Ureter (tissue), 1 donor: ENCODE measurements around the gene SUSD4. TPM values are rescaled to one million over a fixed set of nuclear protein-coding genes. Genes with fewer than 3 reads are reported as not detected.
A peak's percentile ranks its signal among the peaks of the same experiment; 100 is the strongest.

Experiments
- DNase-seq: peaks from one replicate; pipeline ENCODE4 v3.0.0-alpha.2; 2020; ENCODE audit warnings: low spot score
- total RNA-seq: library from RNA; stranded (reverse); gene quantifications from one replicate; pipeline ENCODE4 v1.2.4, GENCODE V29; 2023
- donor health status: DM: yes; HTN: yes; CAD: no.

The SUSD4 gene
- total RNA-seq, 1 donor from 2014 or later = 21.9 TPM

DNA sequence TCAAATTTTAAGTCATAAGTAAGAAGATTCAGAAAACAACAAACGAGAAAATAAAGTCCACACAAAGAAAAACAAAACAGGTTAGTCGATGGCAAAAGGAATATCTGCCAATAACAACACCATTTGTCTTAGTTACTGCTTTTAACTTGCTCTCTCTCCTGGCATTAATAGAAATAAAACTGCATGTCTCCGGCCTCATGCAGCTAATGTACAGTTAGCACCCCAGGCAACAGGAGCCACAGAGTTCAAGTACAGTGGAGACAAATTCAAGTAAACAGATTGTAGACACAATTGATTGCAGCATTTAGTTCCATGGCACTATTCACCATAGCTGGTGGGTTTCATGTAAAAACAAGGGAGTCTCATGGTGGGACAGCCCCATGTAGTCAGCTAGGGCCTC is 33.5 kb downstream of the SUSD4 start:
- no peak for DNase-seq

DNA sequence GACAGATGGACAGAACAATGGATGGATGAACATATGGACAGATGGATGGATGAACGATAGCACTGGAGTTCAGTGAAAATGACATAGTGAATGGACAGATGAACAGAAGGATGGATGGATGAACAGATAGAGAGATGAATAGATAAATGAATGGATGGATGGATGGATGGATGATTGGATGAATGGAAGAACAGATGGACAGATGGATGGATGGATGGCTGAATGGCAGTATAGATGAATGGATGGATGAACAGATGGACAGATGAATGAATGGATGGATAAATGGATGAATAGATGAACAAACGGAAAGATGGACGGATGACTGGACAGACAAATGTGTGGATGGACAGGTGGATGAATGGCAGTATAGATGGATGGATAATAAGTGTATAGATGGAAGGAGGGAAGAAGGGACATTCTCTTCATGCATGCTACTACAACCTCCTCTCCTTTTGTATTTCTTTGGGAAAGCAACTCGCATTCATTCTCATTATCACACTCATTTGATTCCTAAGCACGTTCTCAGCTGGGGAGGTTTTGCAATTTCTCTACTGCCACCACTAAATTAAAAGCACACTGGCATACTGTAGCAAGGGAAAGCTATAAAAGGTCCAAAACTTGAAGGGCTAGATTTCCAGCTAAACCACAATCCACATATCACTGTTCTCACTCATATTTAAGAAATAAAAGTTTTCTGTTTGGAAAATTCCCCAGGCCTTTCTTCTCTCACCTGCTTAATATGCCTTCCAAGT is 34.1 kb downstream of the SUSD4 start:
- DNase-seq = no peak

DNA sequence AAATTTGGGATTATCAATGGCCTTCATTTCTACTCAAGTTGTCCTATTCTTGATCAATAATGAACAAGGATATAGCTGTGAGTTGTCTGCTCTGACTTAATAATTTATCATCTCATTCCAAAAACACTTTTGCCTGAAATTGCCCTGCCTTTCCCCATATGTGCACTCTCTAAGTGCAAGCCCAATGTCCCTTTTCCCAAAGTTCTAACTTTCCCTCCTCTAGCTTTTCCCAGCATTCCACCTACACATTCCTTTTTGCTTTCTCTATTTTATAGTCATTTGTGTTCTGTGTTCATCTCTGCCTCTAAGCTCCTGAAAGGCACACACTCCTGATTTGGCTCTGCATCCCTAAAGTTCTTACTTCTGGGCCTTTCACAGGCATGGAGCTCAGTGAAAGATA is 34.7 kb downstream of the SUSD4 start:
- DNase-seq = no peak

DNA sequence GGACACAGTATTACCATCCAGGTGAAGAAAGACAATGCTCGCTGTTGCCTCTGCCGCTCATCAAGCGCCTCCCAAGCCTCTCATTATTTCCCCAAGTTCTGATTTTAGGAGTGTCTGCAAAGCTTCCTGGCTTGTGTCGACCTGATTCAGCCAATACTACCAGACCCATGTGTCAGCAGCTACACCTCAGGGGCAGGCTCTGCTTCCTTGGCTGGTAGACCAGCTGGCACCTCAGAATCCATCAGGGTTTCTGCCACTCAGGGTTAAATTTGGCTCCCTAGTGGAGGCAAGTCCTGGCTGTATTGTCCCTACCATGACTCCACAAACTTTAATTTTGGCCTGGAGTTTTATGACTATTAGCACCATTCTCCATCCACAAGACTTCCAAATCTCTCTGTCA is 35.4 kb downstream of the SUSD4 start:
- DNase-seq = no peak

DNA sequence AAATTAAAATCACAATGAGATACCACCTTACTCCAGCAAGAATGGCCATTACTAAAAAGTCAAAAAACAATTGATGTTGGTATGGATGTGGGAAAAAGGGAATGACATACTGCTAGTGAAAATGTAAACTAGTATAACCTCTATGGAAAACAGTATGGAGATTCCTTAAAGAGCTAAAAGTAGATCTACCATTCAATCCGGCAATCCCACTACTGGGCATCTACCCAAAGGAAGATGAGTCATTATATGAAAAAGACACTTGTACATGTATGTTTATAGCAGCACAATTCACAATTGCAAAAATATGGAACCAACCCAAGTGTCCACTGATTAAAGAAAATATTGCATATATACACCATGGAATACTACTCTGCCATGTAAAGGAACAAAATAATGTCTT is 37.2 kb downstream of the SUSD4 start:
- no peak for DNase-seq

DNA sequence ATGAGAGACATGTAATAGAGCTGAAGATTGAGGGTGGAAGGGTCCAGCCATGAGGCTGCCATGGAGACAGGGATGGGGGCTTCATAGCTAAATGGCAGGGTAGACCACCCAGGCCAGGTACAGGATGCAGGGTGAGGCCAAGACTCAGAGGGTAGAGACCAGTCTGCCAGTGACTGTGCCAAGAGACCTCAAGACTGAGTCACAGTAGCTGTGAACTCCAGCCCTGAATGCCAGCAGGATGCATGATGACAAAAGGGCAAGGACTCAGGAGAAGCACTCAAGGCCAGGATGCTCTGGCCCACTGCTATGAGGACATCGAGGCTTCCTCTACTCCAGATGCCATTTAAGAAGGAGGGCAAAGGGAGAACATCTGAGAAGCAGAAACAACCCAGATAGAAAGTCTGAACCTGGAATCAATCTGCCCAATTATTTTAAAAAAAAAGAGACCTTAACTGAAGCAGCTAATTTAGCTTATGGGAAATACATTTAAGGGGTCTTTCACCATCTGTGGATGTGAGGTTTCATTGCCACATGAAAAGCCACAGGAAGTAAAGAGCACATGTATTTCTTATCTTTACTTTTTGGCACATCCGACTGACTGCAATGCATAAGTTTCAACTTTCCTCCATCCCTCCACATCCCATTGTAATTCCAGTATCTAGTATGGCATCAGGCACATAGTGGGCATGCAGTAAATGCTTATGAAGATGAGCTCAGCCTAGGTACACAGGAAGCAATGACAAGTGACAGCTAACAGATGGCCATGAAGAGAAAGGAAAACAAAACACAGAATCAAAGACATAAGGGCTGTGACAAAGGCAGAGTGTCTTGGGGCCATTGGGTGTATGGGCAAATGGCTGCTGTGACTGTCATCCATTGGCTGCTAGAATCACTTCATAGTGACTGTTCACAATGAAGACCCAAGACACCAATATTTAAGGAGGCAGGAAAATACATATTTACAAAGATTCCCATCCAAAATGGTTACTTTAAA is 40.2 kb downstream of the SUSD4 start:
- DNase-seq = no peak

DNA sequence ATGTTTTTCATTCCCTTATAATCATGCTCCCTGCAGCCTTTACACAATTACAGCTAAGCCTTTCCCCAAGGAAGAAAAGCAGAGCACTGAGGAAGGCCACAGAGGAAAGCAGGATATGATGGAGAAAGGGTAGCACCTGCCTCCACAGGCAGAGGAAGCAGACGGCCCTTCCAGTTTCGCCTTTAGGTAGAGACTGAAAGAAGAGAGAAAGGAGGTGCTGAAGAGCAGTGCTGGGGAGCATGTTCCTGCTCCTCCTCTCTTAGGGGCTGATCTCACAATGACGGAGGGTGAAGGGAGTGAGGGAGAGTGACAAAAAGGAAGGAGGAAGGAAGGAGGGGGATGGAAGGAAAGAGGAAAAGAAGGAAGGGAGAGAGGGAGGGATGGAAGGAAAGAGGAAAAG is 41.1 kb downstream of the SUSD4 start:
- no peak for DNase-seq

DNA sequence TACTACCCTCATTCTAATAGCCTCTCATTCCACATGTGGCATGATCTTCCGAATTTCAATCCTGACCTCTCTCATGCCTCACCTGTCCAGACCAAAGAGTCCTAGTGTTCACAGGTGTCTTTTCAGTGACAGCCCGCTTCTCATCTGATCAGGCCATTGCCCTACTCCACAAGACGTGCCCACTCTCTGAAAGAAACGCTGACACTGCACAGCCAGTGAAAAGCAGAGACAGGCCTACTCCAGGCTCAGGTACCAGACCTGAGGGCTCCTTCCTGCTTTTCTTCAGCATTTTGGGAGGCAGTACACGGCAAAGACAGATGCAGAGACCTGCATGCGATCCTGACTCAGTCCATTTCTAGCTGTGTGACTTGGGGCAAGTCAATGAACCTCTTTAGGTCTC is 43.0 kb downstream of the SUSD4 start:
- no peak for DNase-seq

DNA sequence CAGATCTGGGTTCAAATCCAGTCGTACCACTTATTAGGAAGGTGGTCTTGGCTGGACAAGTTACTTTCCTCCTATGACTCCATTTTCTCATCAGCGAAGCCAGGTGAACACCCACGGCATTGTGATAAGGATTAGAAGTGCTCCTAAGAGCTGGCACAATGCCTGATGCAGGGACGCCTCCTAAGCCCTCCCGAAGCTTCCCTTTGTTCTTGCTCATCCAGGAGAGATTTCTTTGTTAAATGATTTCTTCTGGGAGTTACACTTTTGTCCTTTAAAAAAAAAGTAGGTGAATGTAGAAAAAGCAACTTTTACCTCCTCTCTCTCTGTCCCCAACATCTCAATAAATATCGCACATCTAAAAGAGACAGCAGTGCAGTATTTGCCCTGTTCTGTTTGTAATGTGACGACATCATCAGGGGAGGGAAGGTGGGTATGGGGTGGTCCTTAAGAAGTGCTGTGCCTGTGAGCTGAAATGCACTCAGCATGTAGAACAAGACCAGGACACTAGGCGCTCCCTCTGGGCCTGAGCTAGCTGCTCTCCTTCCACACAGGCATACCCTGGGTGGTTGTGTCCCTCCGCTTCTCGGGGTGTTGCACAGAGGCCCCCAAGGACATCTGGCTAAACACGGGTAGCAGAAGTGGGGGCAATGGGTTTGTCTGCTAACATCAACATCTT is 43.9 kb downstream of the SUSD4 start:
- DNase-seq = no peak

DNA sequence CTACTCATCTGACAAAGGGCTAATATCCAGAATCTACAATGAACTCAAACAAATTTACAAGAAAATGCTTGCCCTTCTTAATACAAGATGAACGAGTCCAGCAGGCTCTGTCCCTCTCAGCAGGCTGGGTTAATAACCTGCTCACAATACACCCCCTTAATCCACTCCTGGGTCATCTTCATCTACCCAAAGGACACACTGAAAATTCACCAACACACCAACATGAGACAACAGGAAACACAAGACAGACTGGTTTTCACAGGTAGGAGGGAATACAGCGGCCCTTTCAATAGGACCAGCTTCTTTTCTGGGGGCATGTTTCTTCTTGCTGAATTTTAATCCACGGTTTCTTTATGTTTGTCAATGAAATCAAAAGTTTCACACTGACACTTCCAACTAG is 44.6 kb downstream of the SUSD4 start:
- DNase-seq = peak; percentile 55

DNA sequence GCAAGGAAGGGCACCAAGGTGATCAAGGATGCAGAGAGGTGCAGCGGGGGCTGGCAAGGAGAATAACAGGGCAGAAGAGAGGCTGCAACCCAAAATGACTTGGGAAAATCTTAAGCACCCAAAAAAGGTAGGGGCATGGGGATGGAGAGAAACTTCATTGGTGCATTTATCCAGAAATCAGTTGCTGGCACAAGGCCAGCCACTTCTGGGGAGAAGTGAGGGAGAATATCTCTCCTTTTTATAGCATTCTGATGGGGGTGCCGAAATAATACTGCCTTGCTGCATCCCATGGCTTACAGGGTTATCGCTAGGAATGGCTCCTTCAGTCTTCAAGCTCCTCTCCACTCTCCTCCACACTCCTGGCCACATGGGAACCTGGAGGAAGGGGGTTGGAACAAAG is 47.9 kb downstream of the SUSD4 start:
- no peak for DNase-seq

DNA sequence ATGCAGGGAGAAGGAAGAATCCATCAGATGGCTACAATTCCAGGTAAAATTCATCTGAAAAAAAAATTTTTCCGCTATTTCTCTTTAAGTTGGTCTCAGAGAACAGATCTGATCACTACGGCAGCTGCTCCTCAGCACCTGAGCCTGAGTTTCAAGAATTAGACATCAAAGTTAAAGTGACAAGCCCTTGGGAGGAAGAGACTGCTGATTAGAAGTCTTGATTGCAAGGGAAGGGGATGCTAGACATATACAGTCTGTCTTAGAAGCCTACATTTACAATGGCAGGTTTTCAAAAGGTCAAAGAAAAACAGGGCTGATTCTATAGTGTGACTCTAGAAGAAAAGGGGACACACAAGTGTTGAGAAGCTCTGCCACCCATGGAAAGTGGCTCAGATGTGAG is 48.3 kb downstream of the SUSD4 start:
- DNase-seq = no peak

DNA sequence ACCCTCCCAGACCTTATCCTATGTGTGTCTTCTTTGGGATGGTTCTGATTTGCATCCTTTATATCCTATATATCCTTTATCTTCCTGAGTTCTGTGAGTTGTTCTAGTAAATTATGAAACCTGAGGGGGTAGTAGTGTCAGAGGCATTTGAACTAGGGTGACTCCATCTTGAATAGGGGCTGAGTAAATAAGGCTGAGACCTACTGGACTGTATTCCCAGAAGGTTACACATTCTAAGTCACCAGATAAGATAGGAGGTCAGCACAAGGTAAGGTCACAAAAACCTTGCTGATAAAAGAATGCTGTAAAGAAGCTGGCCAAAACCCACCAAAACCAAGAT is 50.6 kb downstream of the SUSD4 start:
- DNase-seq = no peak

DNA sequence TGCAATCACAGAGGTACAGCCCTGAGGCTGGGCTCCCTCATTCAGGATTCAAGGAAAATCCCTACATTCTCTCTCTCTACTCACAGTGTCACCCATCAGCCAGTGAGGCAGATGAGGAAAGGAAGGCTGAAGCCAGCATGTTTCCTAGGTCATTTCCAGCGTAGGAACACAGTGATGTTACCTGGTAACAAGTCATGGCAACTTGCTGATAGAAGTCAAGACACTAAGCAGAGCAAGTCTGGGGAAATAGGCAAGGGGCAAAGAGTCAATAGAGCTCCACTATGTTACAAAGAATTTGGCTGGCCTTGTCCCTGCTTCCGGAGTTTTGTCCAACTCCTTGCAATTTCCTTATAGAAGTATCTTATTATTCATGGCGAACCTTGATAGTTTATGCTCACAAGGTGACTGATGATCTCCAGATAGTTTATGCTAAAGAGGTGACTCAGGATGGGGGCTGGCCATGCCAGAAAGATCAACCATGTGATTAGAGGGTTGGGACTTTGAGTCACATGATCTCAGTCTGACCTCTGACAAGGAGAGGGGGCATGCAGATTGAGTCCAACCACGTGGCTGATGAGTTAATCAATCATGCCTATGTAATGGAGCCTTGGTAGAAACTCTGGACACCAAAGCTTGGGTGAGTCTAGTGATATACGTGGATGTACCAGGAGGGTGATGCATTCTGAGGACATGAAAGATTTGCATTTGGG is 51.1 kb downstream of the SUSD4 start:
- no peak for DNase-seq

DNA sequence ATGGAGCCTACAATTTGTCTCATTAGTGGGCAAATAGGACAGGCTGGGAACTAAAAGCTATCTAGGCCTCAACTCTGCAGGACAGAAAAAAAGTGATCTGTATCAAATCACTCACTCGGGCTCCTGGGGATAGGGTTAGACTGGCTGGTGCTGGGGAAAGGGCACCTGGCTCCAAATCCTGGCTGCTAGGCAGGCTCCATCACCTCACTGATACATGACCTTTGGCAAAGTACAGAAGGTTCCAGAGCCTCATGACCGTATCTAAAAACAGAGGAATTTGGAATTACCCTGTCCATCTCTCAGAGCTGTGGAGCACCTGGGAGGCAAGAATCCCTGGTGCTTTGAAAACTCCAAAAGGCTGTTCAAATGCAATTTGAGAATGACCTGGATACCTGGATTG is 51.7 kb downstream of the SUSD4 start:
- no peak for DNase-seq

DNA sequence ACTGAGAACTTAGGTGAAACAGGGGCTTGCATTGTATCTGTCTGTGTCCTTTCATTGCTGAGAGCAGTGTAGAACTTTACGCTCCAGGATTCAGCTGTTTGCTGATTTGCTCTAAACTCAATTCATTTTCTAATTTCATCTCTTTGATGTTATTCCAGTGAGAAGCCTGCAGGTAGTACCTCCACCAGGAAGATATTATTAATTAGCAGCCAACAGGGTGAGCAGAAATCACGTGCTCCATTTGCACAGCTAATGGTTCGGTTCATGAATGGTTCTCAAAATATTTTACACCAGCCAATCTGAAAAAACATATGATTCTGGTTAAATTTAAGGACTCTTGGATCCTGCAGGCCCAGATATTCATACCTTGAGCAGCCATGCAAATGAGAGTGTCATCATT is 52.1 kb downstream of the SUSD4 start:
- no peak for DNase-seq

DNA sequence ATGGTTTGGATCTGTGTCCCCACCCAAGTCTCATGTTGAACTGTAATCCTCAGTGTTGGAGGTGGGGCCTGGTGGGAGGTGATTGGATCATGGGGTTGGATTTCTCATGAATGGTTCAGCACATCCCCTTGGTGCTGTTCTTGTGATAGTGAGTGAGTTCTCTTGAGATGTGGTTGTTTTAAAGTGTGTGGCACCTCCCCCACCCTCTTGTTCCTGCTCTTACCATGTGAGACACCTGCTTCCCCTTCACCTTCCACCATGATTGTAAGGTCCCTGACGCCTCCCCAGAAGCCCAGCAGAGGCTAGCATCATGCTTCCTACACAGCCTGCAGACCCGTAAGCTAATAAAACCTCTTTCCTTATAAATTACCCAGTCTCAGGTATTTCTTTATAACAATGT is 55.8 kb downstream of the SUSD4 start:
- DNase-seq = no peak

DNA sequence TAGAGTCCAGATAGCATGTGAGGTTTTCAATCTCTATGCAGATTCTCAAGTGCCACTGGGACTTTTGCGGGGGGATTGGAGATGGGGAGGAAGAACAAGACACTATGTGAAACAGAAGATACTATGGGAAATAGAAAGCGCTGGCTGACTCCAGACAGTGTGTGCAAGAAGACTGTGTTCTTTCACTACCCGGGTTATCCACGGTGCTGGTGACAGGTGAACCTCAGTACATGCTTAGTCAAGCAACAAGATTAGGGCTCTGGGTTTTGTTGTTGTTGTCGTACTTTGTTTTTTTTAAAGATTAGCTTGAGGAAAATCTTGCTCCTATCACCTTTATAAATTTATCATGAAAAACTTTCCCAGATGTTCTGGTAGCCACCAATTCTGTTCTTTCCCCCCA is 56.4 kb downstream of the SUSD4 start:
- DNase-seq = no peak

DNA sequence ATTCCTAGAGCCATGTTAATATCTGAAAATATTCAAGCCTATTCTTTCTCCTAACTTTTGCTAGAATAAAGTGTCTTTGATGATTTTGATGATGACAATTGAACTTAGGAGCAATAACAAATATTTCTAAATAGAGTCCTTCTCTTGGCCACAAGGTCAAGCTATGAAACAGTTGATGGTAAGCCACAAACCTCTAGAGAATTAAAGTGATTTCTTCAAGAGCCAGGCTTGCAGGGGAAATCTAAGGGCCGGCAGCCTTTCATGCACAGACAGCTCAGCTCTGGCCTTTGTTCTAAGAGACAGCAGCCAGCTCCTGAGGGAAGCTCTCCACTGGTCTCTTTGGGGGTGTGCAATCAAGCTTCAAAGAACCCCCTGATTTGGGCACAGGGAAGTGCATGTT is 59.0 kb downstream of the SUSD4 start:
- no peak for DNase-seq

DNA sequence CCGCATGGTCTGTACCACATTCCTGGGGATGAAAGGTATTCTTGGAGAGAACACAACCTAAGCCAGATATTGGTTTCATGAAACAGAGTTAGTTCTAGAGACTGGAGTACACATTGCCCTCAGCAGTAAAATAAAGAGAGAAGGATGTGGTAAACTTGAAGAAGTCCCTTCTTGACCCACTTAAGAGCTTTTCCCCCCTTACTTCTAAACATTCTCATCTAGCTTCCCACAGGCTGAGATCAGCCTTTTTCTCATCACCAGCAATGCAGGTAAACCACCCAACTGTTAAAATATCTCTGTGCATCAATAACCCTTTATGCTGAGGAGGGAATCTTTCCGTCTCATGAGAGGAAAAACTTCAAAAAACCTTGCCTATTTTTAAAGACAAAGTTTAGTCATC is 62.6 kb downstream of the SUSD4 start:
- no peak for DNase-seq

DNA sequence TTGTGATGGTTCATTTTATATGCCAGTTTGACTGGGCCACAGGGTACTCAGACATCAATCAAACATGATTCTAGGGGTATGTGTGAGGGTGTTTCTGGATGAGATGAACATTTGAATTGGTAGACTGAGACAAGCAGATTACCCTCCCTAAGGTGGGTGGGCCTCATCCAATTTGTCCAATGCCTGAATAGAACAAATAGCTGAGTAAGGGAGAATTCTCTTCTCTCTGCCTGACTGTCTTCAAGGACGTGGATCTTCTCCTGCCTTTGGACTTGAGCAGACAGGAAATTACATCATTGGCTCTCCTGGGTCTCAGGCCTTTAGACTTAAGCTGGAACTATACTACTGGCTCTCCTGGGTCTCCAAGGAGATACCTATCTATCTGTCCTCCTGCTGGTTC is 64.4 kb downstream of the SUSD4 start:
- no peak for DNase-seq

DNA sequence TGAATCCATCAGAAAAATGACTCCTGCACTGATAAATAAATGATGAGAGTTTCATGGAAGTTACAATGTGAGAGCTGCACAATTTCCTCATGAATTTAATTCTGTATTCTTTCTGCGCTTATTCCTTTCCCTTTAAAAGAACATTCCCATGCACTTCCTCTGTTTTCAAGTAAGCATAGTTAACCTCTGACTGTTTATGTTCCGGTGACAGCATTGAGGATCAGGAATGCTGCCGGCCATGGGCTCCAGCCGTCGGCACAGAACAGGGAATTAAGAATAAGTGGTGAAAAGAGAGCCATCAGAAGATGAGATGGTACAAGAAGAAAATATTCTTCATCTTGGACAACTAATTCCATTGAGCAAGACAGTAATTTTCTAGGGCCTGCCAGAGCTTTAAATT is 65.3 kb downstream of the SUSD4 start:
- no peak for DNase-seq
